HUES64 (cell line): ENCODE results near the gene CSNK2B.
"Not testable (repeated sequence)": the region's sequence is repeated elsewhere in the genome, so short reads cannot be mapped to it uniquely, and the experiment has no call there.

Experiments used
- H3K27ac ChIP-seq: 2 replicates; pipeline ENCODE4 v1.7.0; 2013; ENCODE audit warnings: low read depth, low read length, inconsistent platforms
- H3K27me3 ChIP-seq: 2 replicates; pipeline ENCODE4 v1.6.1; 2013; ENCODE audit warnings: mild to moderate bottlenecking, low read length; ENCODE audit not compliant: insufficient read depth
- H3K36me3 ChIP-seq: 2 replicates; pipeline ENCODE4 v1.6.1; 2013; ENCODE audit warnings: mild to moderate bottlenecking, low read length; ENCODE audit not compliant: insufficient read depth
- H3K4me1 ChIP-seq: 2 replicates; pipeline ENCODE4 v1.6.1; 2013; ENCODE audit warnings: mild to moderate bottlenecking, low read length, moderate library complexity; ENCODE audit not compliant: insufficient read depth
- H3K4me3 ChIP-seq: 2 replicates; pipeline ENCODE4 v1.5.1; 2013; ENCODE audit warnings: mild to moderate bottlenecking, low read length, moderate library complexity
- H3K9ac ChIP-seq: 2 replicates; pipeline ENCODE4 v1.6.1; 2013; ENCODE audit warnings: mild to moderate bottlenecking, low read depth, low read length
- H3K9me3 ChIP-seq: 2 replicates; pipeline ENCODE4 v1.6.1; 2013; ENCODE audit warnings: low read depth, low read length; ENCODE audit not compliant: insufficient read depth
- WGBS: fragments of 150-250, 120-280 bp; methylation state at CpG from one replicate; pipeline ENCODE4 v1.1.7; 2013; ENCODE audit warnings: missing lambda C conversion rate; 5-methylcytosine and 5-hydroxymethylcytosine counted together

CSNK2B gene

GRCh38 chr6:31708224-31708623 is 42.3 kb downstream of the CSNK2B start:
- no peak overlapping the region for H3K9ac ChIP-seq
- no peak overlapping the region for H3K27ac ChIP-seq
- H3K27me3 ChIP-seq = no peaks in the 10 kb centered on the region
- 91% methylated on average over 2 of the region's 3 CpGs for WGBS
- peaks cover 2% of the 10 kb centered on the region; the same call in 1 of the 2 replicates for H3K4me1 ChIP-seq
- no peaks in the 10 kb centered on the region for H3K9me3 ChIP-seq
- H3K4me3 ChIP-seq = no peak overlapping the region
- H3K36me3 ChIP-seq = no peaks in the 10 kb centered on the region

GRCh38 chr6:31709157-31709556 is 43.3 kb downstream of the CSNK2B start:
- H3K9ac ChIP-seq, H3K27me3 ChIP-seq, H3K4me3 ChIP-seq, H3K27ac ChIP-seq, H3K9me3 ChIP-seq, H3K36me3 ChIP-seq, H3K4me1 ChIP-seq: not testable (repeated sequence)
- 95% methylated on average over 11 of the region's 11 CpGs for WGBS

GRCh38 chr6:31710523-31711219 is 44.8 kb downstream of the CSNK2B start:
- no peaks in the 10 kb centered on the region for H3K9me3 ChIP-seq
- no peaks in the 10 kb centered on the region for H3K27me3 ChIP-seq
- no peaks in the 10 kb centered on the region for H3K36me3 ChIP-seq
- H3K27ac ChIP-seq = no peak overlapping the region
- no peak overlapping the region for H3K9ac ChIP-seq
- WGBS = 72% methylated on average over 5 of the region's 5 CpGs
- peaks cover 21% of the 10 kb centered on the region for H3K4me1 ChIP-seq
- no peak overlapping the region for H3K4me3 ChIP-seq

GRCh38 chr6:31711233-31711632 is 45.4 kb downstream of the CSNK2B start:
- no peaks in the 10 kb centered on the region for H3K27me3 ChIP-seq

GRCh38 chr6:31712296-31712695 is 46.4 kb downstream of the CSNK2B start:
- Histone ChIP-seq H3K36me3 (no peaks in the 10 kb centered on the region), H3K27ac (no peak overlapping the region), H3K4me1 (peaks cover 22% of the 10 kb centered on the region), H3K9ac (no peak overlapping the region), H3K27me3 (no peaks in the 10 kb centered on the region), H3K9me3 (no peaks in the 10 kb centered on the region), H3K4me3 (no peak overlapping the region)
- 92% methylated on average over 8 of the region's 8 CpGs for WGBS

More at GRCh38 chr6:31711233-31711632, 45.4 kb downstream of the CSNK2B start:
- Histone ChIP-seq H3K27ac (no peak overlapping the region), H3K36me3 (no peaks in the 10 kb centered on the region), H3K4me1 (peaks cover 21% of the 10 kb centered on the region), H3K9me3 (no peaks in the 10 kb centered on the region), H3K9ac (no peak overlapping the region), H3K4me3 (no peak overlapping the region)
- WGBS = 89% methylated on average over 8 of the region's 8 CpGs

- no peak overlapping the region for H3K4me3 ChIP-seq
- H3K9ac ChIP-seq = no peak overlapping the region
- WGBS = 52% methylated on average over 4 of the region's 4 CpGs
- H3K36me3 ChIP-seq = no peaks in the 10 kb centered on the region
- H3K27ac ChIP-seq = no peak overlapping the region
- peaks cover 33% of the 10 kb centered on the region for H3K4me1 ChIP-seq
- no peaks in the 10 kb centered on the region for H3K27me3 ChIP-seq
- no peaks in the 10 kb centered on the region for H3K9me3 ChIP-seq
Observed at GRCh38 chr6:31713465-31713864, 47.6 kb downstream of the CSNK2B start.

GRCh38 chr6:31713991-31714684 is 48.3 kb downstream of the CSNK2B start:
- Histone ChIP-seq H3K9ac (no peak overlapping the region), H3K4me1 (peaks cover 36% of the 10 kb centered on the region), H3K36me3 (no peaks in the 10 kb centered on the region), H3K9me3 (no peaks in the 10 kb centered on the region), H3K4me3 (no peak overlapping the region), H3K27ac (0 out of 2 replicates have a peak overlapping the region, but pooled peaks have one; percentile 7), H3K27me3 (no peaks in the 10 kb centered on the region)
- 19% methylated on average over 5 of the region's 5 CpGs for WGBS

GRCh38 chr6:31715022-31715958 is 49.4 kb downstream of the CSNK2B start, which contains the start of gene LY6G6D:
LY6G6D (plus strand) TSS chr6:31715348; CDS start chr6:31715356, 8 bp downstream.
- Histone ChIP-seq H3K27ac (0 out of 2 replicates have a peak within 1 kb of the TSS, but pooled peaks have one; percentile 7), H3K9ac (no peak within 1 kb of the TSS)
- WGBS = 60% methylated on average over 15 of the region's 16 CpGs

GRCh38 chr6:31717499-31718222 is 51.8 kb downstream of the CSNK2B start:
- Histone ChIP-seq H3K9me3 (no peaks in the 10 kb centered on the region), H3K27me3 (no peaks in the 10 kb centered on the region), H3K4me1 (peaks cover 36% of the 10 kb centered on the region), H3K4me3 (no peak overlapping the region), H3K27ac (no peak overlapping the region), H3K36me3 (no peaks in the 10 kb centered on the region), H3K9ac (no peak overlapping the region)
- WGBS = 72% methylated on average over 10 of the region's 10 CpGs

More at GRCh38 chr6:31715022-31715958, 49.4 kb downstream of the CSNK2B start, which contains the start of gene LY6G6D:
- Histone ChIP-seq H3K4me1 (peaks cover 36% of the 10 kb centered on the region), H3K4me3 (no peak within 1 kb of the TSS), H3K27me3 (no peaks in the 10 kb centered on the region), H3K9me3 (no peaks in the 10 kb centered on the region), H3K36me3 (no peaks in the 10 kb centered on the region)

- no CpG with 5 or more reads among the region's 1 CpG for WGBS
- no peak overlapping the region for H3K9ac ChIP-seq
- no peak overlapping the region for H3K4me3 ChIP-seq
- no peak overlapping the region for H3K27ac ChIP-seq
- H3K36me3 ChIP-seq = no peaks in the 10 kb centered on the region
- no peaks in the 10 kb centered on the region for H3K9me3 ChIP-seq
- no peaks in the 10 kb centered on the region for H3K27me3 ChIP-seq
- H3K4me1 ChIP-seq = peaks cover 34% of the 10 kb centered on the region
Observed at GRCh38 chr6:31718265-31718664, 52.4 kb downstream of the CSNK2B start.
